Germinal center (tissue), 1 donor: Measurements from ENCODE around the gene EFNA2.
"Not testable (repeated sequence)": the region's sequence is repeated elsewhere in the genome, so short reads cannot be mapped to it uniquely, and the experiment has no call there.

Experiments
- DNase-seq: peaks from one replicate; pipeline ENCODE4 v3.0.0; 2012; ENCODE audit warnings: mixed read lengths, low spot score

EFNA2 gene

DNA sequence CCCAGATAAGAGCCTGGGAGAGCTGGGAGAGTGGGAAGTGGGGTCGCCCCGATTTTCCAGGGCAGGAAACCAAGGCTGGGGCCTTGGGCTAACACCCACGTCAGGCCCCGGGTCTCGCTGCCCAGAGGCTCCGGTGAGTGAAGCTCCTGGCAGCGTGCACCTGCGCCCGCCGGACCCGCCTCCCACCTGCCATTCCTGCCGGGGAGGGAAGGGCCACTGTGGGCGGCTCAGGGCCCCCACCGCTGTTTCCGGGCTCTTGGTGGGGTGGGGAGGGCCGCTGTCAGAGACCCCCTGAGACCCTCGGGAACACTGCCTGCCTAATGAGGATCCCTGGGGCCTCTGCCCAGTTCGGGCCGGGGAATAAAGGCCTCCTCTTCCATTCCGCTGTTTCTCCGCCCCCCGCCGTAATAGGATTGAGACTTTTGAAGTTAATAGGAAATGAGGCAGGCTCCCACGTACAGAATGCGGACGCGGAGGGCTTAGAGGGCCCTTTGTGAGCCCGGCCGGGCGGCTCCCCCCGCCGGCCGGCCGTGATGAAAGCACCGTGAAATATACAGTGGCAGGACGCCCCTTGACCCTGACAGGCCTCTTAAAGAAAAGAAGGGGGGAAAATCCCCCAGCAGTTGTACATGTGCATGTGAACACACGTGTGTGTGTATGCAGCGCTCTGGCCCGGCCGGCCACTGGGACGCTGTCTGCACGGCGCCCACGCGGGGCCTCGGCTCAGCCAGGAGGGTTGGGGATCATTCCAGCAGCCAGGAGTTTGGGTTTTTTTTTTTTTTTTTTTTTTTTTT, 33.2 kb downstream of the EFNA2 start:
- DNase-seq: no peak

DNA sequence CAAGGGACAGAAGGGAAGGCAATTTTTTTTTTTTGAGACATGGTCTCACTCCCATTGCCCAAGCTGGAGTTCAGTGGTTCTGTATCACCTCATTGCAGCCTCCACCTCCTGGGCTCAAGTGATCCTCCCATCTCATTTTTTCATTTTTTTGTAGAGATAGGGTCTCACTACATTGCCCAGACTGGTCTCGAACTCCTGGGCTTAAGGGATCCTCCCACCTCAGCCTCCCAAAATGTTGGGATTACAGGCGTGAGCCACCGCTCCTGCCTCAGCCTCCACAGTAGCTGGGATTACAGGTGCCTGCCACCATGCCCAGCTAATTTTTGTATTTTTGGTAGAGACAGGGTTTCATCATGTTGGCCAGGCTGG, 34.6 kb downstream of the EFNA2 start:
- not testable (repeated sequence) for DNase-seq

DNA sequence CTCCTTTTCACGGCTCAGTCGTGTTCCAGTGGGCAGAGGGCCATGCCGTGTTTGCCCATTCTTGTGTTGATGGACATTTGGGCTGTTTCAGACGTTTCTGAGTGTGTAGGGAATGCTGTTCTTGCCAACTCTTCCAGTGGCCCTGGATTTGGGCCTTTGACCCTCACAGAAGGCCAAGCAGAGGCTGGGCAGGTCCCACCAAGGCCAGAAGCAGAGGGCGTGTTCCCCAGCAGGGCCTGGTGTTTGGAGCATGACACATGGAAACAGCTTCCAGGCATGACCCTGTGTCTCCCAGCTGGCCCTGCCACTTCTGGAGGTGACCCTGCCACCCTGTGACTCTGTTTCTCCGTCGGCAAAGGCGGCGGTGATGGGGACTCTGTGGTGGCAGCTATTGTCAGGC, 35.9 kb downstream of the EFNA2 start:
- no peak for DNase-seq

DNA sequence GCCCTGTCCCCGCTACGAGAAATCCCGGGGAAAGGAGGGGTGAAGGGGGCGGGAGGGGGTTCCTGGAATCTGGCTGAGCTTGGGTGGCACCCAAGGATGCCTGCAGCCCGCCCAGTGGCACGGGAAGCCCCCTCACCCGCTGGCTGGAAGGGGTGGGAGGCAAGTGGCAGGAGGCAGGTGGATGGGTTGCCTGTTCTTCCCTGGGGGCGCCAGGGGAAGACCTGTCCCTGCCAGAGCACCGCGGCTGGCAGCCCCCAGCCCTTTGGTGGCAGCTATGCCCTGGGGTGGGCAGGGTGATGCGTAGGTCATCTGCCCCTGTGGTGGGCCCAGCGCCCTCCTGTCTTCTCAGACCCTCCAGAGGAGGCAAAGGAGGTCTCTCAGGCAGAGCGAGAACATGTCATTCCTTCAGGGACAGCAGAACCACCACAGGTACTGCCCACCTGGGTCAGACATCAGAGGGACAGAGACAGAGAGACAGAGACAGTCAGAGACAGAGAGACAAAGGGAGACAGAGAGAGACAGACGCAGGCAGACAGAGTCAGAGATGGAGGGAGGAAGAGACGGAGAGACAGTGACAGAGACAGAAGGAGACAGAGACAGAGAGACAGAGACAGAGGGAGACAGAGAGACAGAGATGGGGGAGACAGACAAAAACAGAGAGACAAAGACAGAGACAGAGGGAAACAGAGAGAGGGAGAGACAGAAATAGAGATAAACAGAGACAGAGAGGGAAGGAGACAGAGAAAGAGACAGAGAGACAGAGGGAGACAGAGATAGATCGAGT, 36.7 kb downstream of the EFNA2 start:
- no peak for DNase-seq

DNA sequence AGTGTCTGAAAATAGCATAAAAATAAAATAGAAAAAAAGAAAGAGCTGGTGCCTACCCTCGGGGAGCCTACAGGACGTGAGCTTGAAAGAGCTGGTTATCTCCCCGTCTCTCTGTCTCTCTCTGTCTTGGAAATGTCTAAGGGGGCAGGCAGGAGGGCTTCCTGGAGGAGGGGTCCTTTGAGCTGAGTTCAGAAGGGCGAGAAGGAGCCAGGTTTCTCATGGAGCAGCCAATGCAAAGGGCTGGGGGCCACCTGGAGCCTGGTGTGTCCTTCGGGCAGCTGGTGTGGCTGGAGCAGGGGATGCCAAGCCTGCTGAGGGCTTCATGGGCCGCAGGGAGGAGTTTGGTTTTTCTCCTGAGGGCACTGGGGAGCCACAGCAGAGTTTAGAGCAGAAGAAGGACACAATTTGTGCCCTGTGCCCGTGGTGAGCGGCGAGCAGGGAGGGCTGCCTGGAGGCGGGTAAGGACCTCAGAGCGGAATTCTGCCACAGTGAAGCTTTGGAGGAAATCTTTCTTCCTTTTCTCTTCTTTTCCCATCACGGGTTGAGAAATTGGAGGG, 38.7 kb downstream of the EFNA2 start:
- no peak for DNase-seq

DNA sequence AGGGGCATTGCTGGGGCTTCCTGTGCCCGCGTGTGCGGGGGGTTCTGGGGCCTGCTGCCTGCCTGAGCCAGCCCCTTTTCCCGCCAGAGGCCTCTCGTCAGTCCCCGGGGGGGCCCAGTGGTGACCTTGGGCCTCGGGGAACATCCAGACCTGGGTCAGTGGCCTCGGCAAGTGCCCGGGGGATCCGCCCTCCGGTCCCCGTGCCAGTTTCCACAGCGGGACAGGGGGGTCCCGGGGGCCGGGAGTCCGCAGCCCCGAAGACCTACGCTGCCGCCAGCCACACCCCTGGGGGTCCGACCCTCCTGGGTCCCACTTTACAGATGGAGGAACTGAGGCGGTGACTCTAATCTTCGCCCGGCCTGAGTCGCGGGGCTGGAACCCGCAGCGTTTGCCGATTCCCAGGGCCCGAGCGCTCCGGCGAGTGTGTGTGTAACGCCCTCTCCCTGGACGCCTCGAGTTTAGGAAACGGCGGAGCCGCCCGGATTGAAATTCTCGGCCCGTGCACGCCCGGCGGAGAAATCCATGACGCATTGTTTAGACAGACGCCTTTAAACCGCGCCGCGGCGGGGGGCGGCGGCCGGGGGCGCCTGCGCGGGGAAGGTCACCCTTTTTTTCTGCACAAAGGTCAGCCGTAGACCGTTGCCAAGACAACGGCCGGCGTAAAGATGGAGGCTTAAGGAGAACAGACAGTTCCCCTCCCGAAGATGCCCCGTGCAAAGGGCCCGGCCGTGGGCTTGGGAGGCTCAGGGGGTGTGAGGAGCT, 39.3 kb downstream of the EFNA2 start:
- no peak for DNase-seq

DNA sequence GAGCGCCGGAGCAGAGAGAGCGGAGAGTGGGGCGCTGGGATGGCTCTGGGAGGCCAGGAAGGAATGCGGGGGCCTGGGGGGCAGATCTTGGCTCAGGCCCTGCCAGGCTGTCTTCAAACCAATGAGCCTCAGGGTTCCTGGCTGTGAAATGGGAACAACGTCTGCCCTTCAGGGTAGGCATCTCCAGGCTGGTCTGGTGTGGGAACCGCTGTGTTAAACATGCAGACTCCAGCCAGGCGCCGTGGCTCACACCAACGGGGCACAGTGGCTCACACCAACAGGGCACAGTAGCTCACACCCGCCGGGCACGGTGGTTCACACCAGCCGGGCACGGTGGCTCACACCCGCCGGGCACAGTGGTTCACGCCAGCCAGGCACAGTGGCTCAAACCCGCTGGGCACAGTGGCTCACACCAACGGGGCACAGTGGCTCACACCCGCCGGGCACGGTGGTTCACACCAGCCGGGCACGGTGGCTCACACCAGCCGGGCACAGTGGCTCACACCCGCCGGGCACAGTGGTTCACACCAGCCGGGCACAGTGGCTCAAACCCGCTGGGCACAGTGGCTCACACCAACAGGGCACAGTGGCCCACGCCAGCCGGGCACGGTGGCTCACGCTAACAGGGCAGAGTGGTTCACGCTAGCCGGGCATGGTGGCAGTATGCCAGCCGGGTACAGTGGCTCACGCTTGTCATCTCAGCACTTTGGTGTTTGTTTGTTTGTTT, 40.1 kb downstream of the EFNA2 start:
- DNase-seq: no peak

DNA sequence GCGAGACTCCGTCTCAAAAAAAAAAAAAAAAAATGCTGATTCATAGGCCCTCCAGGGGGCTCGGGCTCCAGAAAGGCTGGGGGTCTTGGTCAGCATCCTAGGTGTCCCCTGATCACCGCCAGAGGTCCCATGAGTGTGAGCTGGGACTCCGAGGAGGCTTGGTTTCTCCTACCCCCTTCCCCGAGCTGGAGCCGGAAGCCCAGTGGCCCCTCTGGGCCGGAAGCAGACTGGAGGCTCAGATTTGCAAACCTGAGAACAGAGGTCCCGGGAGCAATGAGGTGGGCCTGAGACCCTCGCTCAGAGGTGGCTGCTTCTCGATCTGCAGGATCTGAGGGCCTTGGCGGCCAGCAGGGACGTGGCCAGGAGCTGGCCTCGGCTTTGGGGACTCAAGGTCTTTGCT, 41.5 kb downstream of the EFNA2 start:
- no peak for DNase-seq

DNA sequence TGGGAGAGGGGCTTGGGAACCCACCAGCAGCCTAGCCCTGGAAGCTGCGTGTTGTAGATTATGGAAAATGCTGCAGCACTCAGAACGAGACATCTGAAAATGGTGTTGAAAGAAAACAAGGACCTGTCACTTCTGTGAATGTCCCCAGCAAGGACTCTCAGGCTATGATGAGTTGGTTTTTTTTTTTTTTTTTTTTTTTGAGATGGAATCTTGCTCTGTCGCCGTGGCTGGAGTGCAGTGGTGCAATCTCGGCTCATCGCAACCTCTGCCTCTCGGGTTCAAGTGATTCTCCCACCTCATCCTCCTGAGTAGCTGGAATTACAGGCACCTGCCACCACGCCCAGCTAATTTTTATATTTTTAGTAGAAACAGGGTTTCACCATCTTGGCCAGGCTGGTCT, 46.5 kb downstream of the EFNA2 start:
- not testable (repeated sequence) for DNase-seq

DNA sequence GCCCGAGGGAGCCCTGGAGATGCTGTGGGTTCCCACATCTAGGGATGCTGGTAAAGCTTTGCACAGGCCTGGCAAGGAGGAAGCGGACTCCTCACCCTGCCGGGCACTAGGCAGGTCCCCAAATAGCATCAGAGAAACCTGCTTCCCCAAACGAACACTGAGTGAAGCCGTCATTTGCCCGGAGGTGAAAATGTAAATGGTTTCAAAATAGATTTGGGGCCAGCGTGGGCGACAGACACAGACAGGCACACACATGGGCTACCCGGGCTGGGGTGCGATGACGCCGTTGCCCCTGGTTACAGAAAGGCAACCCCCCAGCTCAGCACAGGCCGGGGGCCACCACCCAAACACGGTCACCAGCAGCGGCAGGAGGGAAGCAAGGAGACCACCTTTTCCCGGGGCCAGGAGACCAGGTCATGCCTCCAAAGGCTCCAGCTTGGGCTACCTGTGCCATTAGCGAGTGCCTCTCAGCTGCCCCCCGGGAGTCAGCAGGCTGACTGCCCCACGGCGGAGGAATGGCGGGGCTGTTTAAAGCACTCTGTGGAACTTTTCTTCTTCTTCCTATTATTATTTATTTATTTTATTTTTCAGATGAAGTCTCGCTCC, 50.5 kb downstream of the EFNA2 start:
- DNase-seq: peak; percentile 64

DNA sequence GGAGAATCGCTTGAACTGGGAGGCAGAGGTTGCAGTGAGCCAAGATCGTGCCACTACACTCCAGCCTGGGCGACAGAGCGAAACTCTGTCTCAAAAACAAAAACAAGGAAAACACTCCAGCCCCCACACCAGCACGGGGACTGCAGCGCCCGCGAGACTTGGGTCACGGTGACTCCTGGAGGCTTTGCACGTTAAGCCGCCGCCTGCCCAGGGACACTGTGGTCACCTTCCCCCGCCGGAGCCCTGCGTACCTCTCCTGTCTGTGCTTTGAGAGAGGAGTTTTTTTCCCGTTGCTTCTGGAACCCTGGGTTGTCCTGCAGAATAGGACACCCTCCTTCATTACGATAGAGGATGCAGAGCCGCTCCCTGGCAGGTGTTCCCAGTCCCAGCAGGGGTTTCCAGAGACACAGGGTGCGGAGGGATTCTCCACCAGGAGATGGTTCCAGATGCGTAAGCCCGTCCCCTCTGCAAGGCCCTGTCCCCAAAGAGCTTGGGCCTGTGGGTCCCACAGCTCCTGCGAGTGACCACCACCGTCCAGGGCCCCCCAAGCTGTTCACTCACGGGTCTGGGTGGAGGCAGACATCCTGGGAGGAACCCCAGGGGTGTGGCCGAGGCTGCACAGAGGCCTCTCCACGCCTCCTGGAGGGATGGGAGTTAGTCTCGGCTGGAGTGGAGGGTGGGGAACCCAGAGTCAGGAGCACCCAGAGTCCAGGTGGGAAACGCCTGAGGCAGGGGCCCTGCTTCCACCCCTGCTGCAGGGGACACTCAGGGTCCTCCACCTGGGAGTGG, 55.2 kb downstream of the EFNA2 start:
- no peak for DNase-seq

DNA sequence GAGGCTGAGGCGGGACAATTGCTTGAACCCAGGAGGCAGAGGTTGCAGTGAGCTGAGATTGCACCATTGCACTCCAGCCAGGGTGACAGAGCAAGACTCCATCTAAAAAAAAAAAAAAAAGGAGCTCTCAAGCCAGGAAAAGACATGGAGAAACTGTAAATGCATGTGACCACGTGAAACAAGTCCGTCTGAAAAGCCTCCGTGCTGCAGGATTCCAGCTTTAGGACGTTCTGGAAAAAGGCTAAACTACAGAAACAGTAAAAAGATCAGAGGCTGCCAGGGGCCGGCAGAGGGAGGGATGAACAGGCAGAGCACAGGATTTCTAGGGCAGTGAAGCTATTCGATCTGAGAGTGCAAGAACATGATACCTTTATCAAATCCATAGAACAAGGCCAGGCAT, 57.4 kb downstream of the EFNA2 start:
- no peak for DNase-seq

DNA sequence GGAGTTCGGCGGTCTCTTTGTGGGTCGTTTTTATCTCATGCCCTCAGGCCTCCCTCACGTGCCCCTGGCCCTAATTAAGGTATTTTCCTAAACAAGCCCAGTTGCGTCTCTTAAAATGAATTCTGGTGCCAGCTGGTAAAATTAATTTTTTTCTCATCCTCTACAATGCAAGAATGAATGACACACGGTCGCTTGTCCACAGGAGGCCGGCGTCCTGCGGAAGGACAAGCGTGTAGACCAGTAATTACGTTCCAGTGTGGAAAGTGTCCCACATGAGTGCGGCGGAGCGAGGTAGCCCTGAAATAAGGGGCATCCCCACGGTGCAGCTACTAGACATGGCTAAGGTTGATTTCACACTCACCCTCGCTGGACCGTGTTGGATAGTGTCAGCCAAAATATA, 63.5 kb downstream of the EFNA2 start:
- no peak for DNase-seq

DNA sequence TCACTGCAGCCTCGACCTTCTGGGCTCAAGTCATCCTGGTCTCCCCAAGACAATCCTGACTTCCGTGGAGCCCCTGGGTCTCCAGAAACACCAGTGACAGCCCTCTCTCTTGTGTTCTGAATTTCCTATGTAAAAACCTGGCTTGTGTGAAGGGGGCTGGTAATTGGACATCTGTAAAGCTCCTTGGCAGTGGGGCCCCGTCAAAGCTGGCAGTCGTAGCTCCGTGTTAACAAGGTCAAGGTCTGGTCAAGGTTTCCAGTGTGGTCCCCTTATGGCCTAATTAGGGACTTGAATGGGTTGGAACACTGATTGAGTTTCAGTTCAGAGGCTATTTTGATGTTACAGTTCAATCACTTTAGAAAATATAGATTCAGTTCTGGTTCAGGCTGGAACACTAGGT, 65.2 kb downstream of the EFNA2 start:
- no peak for DNase-seq
